Activated CD8-positive, alpha-beta memory T cell treated with anti-CD3 and anti-CD28 coated beads, Interleukin-2, amount 10 ng/mL, durations not matched to agents 7 days and 5 days (primary cell): ENCODE results near the gene SPATA6L. TPM values are rescaled to one million over a fixed set of nuclear protein-coding genes. Genes with fewer than 3 reads are reported as not detected.

Source experiments
- ATAC-seq: fragments of 150-1000 bp; cut with Tn5 transposase; one replicate; pipeline ENCODE4 v1.10.0; 2021; ENCODE audit warnings: moderate library complexity
- CTCF ChIA-PET: fragments of 350-600 bp; sonication (Branson Sonifier 250); formaldehyde crosslinking; loops from one replicate; lab custom pipeline; 2021; ENCODE audit warnings: antibody characterized with exemption; lab: Charles Lee
- DNase-seq: peaks from one replicate; pipeline ENCODE4 v3.0.0-alpha.2; 2020
- H3K27ac Mint-ChIP-seq: one replicate; pipeline ENCODE4 v1.8.0; 2021; ENCODE audit warnings: mild to moderate bottlenecking, mixed read lengths
- H3K27me3 Mint-ChIP-seq: one replicate; pipeline ENCODE4 v1.8.0; 2021; ENCODE audit warnings: mixed read lengths
- H3K36me3 Mint-ChIP-seq: one replicate; pipeline ENCODE4 v1.8.0; 2021; ENCODE audit warnings: mild to moderate bottlenecking, mixed read lengths
- H3K4me1 Mint-ChIP-seq: one replicate; pipeline ENCODE4 v1.8.0; 2021; ENCODE audit warnings: mixed read lengths
- H3K4me3 Mint-ChIP-seq: one replicate; pipeline ENCODE4 v1.8.0; 2021; ENCODE audit warnings: mild to moderate bottlenecking, moderate library complexity, mixed read lengths
- H3K9me3 Mint-ChIP-seq: one replicate; pipeline ENCODE4 v1.8.0; 2022; ENCODE audit warnings: low read depth, mixed read lengths
- total RNA-seq, 2 experiments: library from RNA; stranded (reverse); gene quantifications; one replicate each; pipeline ENCODE4 v1.2.3, GENCODE V29; 2021

Gene SPATA6L
- total RNA-seq, 2 experiments from 2014 or later: 0.56 to 0.73 TPM

DNA sequence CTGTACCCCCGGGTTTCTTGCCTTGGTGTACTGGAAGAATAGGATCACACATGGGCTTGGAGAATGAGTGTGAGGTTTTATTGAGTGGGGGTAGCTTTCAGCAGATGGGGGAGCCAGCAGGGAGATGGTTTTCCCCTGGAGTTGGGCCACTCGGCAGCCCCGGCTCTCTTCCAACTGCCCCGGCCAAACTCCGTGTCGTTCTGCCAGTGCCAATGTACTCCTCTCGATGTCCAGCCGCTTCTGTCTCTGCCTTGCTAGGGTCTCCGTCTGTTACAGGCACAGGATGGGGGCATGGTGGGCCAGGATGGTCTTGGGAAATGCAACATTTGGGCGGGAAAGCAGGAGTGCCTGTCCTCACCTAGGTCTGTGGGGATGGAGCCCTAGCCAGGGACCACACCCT lies 11.7 kb downstream of the SPATA6L start:
- ATAC-seq: no peak
- Mint-ChIP-seq H3K4me1 (peaks cover 25% of the 10 kb centered on the region), H3K36me3 (peaks cover 5% of the 10 kb centered on the region), H3K9me3 (no peaks in the 10 kb centered on the region), H3K27ac (peak overlapping the region; percentile 67), H3K27me3 (peaks cover 10% of the 10 kb centered on the region), H3K4me3 (no peak overlapping the region)
- DNase-seq: no peak
- CTCF ChIA-PET: interaction anchor here (1.1 to 1.2 kb wide), 2 partner anchors 11 to 14 kb away, joined by 3 to 4 read pairs; no protein-coding TSS in a partner anchor

DNA sequence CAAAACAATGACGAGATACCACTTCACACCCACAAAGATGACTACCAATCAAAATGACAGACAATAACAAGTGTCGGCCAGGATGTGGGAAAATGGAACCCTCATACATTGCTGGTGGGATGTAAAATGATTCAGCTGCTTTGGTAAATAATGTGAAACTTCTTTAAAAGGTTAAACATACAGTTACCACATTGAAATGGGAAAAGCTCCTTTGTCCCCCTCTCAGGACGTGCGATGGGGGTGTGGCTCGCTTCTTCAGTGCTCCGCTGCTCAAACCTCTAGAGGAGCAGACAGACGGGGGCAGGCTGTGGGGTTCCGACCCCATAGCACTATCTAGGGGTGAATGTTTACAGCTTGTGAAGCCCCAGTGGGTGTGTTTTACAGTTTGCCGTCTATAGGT lies 12.2 kb downstream of the SPATA6L start:
- DNase-seq (peak; percentile 64), ATAC-seq (peak; percentile 76)
- Mint-ChIP-seq H3K9me3 (no peaks in the 10 kb centered on the region), H3K27me3 (peaks cover 8% of the 10 kb centered on the region), H3K36me3 (peaks cover 5% of the 10 kb centered on the region), H3K27ac (peak overlapping the region; percentile 67), H3K4me3 (no peak overlapping the region), H3K4me1 (peaks cover 25% of the 10 kb centered on the region)
- CTCF ChIA-PET: interaction anchor here (1.1 to 1.6 kb wide), 4 partner anchors 7 to 49 kb away, joined by 3 to 6 read pairs (median 4); no protein-coding TSS in a partner anchor

DNA sequence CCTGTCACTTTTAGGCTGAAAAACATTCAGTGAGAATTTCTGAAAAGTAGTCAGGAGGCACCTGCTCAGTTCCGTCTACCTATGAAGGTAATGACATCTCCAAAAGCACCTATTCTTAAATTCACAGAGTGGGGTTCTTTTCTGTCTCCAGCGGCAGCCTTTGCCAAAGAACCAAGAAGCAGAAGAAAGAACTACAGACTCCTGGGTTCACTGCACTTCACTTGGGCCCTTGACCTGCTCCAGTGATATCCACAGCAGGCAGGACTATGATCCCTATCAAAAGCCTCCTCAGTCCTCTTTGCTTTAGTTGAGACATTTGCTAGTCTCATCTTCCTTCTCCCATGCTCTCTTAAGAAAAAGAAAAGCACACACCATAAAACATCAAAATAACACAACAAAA lies 23.9 kb downstream of the SPATA6L start:
- CTCF ChIA-PET: no interaction called here
- no peaks in the 10 kb centered on the region for H3K9me3 Mint-ChIP-seq
- no peak overlapping the region for H3K27ac Mint-ChIP-seq
- H3K4me3 Mint-ChIP-seq: no peak overlapping the region
- peaks cover 2% of the 10 kb centered on the region for H3K4me1 Mint-ChIP-seq
- DNase-seq: no peak
- no peaks in the 10 kb centered on the region for H3K36me3 Mint-ChIP-seq
- no peaks in the 10 kb centered on the region for H3K27me3 Mint-ChIP-seq
- no peak for ATAC-seq

DNA sequence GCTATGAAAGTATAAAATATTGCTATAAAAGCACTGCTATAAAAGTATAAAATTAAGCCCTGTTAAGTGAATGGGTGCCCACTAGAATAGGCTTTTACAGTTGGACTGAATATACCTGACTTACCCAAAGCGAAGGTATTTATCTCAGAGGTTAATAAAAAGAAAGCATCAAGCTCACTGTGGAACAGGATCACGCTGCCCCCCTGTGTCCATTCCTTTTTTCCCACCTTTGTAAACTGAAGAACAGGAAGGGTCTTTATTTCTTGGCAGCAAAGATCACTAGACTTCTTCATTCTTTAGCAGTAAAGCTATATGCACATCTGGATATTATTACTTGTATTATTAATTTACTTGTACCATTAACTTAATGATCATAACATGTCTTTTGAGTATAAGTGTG lies 26.3 kb downstream of the SPATA6L start:
- H3K36me3 Mint-ChIP-seq: no peaks in the 10 kb centered on the region
- ATAC-seq: peak; percentile 64
- CTCF ChIA-PET: interaction anchor here (1.0 to 2.5 kb wide), 15 partner anchors 10 to 324 kb away, joined by 3 to 26 read pairs (median 5); partner anchors contain the start of gene SPATA6L

DNA sequence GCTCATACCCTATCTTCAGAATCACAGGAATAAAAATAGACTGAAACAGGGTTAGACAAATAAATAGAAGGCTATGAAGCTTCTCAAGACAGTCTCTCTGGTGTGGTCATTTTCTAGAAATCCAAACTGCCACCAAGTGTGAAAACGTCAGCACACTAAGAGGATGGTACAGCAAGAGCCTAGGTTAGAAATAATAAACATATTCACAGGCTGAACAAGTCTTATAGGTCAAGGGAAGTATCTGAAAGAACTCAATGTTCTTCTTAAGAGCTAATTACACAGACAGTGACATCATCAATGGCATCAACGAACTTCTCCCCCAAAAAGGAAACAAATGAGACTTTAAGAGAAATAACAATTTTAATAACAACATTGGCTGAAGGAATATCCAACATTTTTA lies 26.9 kb downstream of the SPATA6L start:
- CTCF ChIA-PET: interaction anchor here (1.0 to 2.5 kb wide), 13 partner anchors 11 to 324 kb away, joined by 3 to 26 read pairs (median 6); partner anchors contain the start of gene SPATA6L
- H3K4me1 Mint-ChIP-seq: peaks cover 2% of the 10 kb centered on the region
- ATAC-seq (no peak), DNase-seq (no peak)
- H3K4me3 Mint-ChIP-seq: no peak overlapping the region
- H3K27me3 Mint-ChIP-seq: peaks cover 4% of the 10 kb centered on the region
- H3K27ac Mint-ChIP-seq: no peak overlapping the region
- H3K9me3 Mint-ChIP-seq: no peaks in the 10 kb centered on the region
- H3K36me3 Mint-ChIP-seq: no peaks in the 10 kb centered on the region

More for the DNA sequence above, 26.3 kb downstream of the SPATA6L start:
- Mint-ChIP-seq H3K4me1 (peaks cover 2% of the 10 kb centered on the region), H3K4me3 (no peak overlapping the region), H3K27me3 (peaks cover 4% of the 10 kb centered on the region), H3K27ac (no peak overlapping the region), H3K9me3 (no peaks in the 10 kb centered on the region)
- DNase-seq: peak; percentile 67

DNA sequence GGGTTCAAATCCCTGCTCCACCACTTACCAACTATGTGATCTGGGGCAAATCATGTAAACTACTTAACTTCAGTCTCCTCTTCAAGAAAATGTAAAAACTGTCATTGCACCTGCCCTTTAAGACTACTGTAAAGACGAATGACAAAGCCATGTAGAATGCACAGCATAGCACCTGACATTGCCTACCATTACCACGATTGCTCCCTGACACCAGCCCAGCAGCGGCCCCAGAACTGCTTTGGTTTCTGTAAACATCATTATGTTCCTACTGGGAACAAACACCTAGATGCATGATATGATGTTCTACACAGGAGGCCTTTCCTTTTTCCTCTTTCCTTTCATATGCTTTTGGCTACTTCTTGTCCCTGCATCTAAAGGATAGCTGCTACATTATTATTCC lies 27.3 kb downstream of the SPATA6L start:
- Mint-ChIP-seq H3K27ac (no peak overlapping the region), H3K36me3 (no peaks in the 10 kb centered on the region), H3K4me1 (peaks cover 2% of the 10 kb centered on the region), H3K4me3 (no peak overlapping the region), H3K9me3 (no peaks in the 10 kb centered on the region), H3K27me3 (peaks cover 4% of the 10 kb centered on the region)
- DNase-seq (no peak), ATAC-seq (no peak)
- CTCF ChIA-PET: interaction anchor here (1.4 to 2.5 kb wide), 6 partner anchors 34 to 323 kb away, joined by 3 to 26 read pairs (median 8); no protein-coding TSS in a partner anchor

DNA sequence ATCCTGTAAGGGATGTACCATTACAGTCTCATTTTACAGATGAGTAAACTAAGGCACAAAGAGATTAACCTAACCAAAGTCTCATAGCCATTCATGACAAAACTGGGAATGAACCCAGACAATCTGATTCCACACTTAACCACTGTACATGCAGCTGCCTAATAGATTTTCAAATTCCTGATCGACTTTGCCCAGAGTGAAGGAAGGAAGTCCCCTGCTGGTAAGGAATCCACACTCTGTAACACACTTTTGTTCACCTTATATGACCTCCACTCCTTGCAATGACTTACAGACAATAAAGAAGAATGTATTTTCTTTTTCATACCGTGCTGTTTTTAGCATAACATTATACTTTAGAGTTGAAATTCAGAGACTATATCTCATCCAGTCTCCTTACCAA lies 35.4 kb downstream of the SPATA6L start:
- H3K36me3 Mint-ChIP-seq: no peaks in the 10 kb centered on the region
- H3K27ac Mint-ChIP-seq: no peak overlapping the region
- CTCF ChIA-PET: interaction anchor here (0.7 kb wide), 1 partner anchor 26 kb away, joined by 3 read pairs; no protein-coding TSS in a partner anchor
- H3K9me3 Mint-ChIP-seq: no peaks in the 10 kb centered on the region
- H3K4me1 Mint-ChIP-seq: no peaks in the 10 kb centered on the region
- DNase-seq (no peak), ATAC-seq (no peak)
- peaks cover 2% of the 10 kb centered on the region for H3K27me3 Mint-ChIP-seq
- no peak overlapping the region for H3K4me3 Mint-ChIP-seq

DNA sequence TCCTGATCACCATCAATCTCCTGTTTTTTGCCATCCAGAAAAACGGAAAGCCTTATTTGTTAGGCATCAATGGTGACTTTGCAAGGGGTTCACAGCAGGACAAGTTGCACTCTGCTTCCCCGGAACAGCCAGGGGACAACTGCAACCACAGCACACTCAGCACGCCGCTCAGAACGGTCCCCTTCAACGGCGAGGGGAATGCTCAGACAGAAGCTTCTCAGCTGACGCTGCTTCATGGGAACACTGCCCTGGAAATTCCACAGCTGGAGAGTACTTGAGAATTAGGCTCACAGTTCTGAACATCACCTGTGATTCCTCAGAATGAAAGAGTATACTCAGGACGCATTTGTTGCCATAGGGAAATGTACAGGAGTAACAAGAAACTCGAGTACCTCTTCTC lies 44.3 kb downstream of the SPATA6L start:
- peaks cover 9% of the 10 kb centered on the region for H3K9me3 Mint-ChIP-seq
- DNase-seq: no peak
- H3K27me3 Mint-ChIP-seq: peaks cover 5% of the 10 kb centered on the region
- H3K36me3 Mint-ChIP-seq: peaks cover 16% of the 10 kb centered on the region
- no peak overlapping the region for H3K4me3 Mint-ChIP-seq
- H3K27ac Mint-ChIP-seq: no peak overlapping the region
- CTCF ChIA-PET: interaction anchor here (2.4 kb wide), 1 partner anchor 17 kb away, joined by 6 read pairs; no protein-coding TSS in a partner anchor
- no peak for ATAC-seq
- H3K4me1 Mint-ChIP-seq: peaks cover 26% of the 10 kb centered on the region

DNA sequence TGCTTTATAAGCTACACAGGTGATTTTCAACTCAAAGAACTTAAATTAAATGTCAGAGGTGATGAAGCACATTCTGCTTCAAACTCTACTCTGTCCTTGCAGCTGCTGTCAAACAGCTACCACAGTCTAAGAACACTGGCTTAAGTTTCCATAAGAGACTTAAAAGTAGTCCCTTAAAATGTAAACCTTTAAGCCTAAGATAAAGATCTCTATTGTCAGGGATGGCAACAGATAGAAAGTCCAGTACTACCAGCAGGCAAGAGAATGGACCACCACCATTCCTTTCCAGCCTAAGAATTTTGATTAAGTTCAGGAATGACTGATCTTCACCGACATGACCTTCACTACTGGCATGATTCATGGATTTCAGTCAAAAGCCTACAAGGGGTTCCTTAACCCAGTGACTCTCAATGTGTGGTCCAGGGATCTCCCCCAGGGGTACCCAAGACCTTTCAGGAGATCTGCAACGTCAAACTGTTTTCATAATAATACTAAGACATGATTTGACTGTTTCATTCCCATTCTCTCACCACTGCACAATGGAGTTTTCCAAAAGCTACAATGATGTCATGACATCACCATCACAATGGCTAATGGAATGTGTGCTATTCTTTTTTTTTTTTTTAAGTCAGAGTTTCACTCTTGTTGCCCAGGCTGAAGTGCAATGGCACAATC lies 45.3 kb downstream of the SPATA6L start:
- DNase-seq: no peak
- Mint-ChIP-seq H3K4me3 (no peak overlapping the region), H3K4me1 (peaks cover 26% of the 10 kb centered on the region), H3K36me3 (peaks cover 16% of the 10 kb centered on the region), H3K27me3 (peaks cover 3% of the 10 kb centered on the region), H3K9me3 (peaks cover 9% of the 10 kb centered on the region), H3K27ac (no peak overlapping the region)
- no peak for ATAC-seq
- CTCF ChIA-PET: interaction anchor here (1.4 to 2.4 kb wide), 2 partner anchors 16 to 19 kb away, joined by 3 to 6 read pairs; no protein-coding TSS in a partner anchor

DNA sequence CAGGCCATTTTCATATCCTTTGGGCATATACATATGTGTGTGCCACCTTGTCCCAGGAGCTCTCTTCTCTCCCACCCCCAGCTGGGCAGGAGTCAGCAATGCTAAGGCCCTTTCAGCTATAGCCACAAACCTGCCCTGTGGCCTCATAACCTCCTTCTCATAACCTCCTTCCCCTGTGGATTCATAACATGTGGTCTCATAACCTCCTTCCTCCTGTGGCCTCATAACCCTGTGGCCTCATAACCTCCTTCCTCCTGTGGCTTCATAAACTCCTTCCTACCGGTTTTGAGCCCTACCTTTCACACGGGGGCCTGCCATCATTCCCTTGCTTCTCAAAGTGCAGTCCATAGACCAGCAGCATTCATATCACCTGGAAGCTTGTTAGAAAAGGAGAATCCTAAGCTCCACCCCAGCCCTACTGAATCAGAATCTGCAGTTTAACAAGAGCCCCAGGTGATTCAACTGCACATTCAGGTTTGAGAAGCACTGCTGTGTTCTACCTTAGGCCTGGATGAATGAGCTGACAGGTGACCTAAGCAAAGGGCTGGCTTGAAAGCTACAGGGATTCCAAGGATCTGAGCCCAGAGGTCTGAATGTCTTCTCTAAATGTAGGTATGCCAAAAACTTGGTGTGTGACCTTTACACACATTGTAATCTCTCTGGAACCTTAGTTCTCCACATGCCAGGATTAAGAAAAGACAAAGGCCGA lies 46.1 kb downstream of the SPATA6L start:
- Mint-ChIP-seq H3K27me3 (peaks cover 3% of the 10 kb centered on the region), H3K36me3 (peaks cover 16% of the 10 kb centered on the region), H3K4me1 (peaks cover 26% of the 10 kb centered on the region), H3K4me3 (no peak overlapping the region), H3K27ac (peak overlapping the region; percentile 52), H3K9me3 (peaks cover 9% of the 10 kb centered on the region)
- DNase-seq (peak; percentile 75), ATAC-seq (peak; percentile 79)
- CTCF ChIA-PET: interaction anchor here (1.4 to 2.4 kb wide), 2 partner anchors 16 to 20 kb away, joined by 3 to 12 read pairs; no protein-coding TSS in a partner anchor

DNA sequence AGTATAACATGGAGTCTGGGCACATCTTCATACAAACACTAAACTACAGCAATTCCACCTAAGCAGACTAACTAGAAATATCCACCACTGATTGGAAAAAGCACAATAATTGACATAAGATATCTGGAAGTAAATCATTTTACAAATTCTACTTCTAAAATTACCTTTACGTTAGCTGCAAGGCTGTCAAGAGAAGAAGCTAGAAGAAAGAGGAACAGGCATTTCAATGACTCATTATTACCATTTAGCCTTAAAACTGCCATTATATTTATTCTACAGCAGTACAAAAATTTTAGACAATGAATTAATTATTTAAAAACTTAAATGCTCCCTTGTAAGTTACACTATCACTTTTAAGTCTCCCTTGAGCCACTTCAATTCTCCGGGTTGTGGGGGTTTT lies 47.6 kb downstream of the SPATA6L start:
- CTCF ChIA-PET: interaction anchor here (2.4 kb wide), 1 partner anchor 14 kb away, joined by 12 read pairs; no protein-coding TSS in a partner anchor
- DNase-seq: no peak
- peaks cover 9% of the 10 kb centered on the region for H3K9me3 Mint-ChIP-seq
- H3K27ac Mint-ChIP-seq: no peak overlapping the region
- H3K4me1 Mint-ChIP-seq: peaks cover 26% of the 10 kb centered on the region
- no peak overlapping the region for H3K4me3 Mint-ChIP-seq
- peaks cover 5% of the 10 kb centered on the region for H3K27me3 Mint-ChIP-seq
- no peak for ATAC-seq
- H3K36me3 Mint-ChIP-seq: peaks cover 16% of the 10 kb centered on the region

DNA sequence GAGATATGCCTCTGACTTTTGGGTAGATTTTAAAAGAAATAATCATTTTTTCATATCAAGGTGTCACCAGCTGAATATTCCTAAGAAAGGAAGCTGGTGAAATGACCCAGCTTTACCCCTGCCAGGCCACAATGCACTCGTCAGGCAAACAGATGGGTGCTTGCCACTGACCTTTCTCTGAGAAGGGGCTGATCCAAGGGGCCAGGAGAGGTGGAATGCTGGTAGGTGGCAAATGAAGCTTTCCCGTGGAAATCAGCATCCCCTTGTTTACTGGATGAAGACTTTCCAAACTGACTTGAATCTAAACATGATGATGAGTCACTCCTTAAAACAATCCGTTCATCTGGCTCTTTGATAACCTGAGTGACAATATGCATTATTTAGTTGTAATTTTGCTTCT lies 48.5 kb downstream of the SPATA6L start:
- CTCF ChIA-PET: no interaction called here
- H3K27me3 Mint-ChIP-seq: peaks cover 5% of the 10 kb centered on the region
- DNase-seq (no peak), ATAC-seq (no peak)
- no peak overlapping the region for H3K27ac Mint-ChIP-seq
- peaks cover 9% of the 10 kb centered on the region for H3K9me3 Mint-ChIP-seq
- no peak overlapping the region for H3K4me3 Mint-ChIP-seq
- H3K4me1 Mint-ChIP-seq: peaks cover 26% of the 10 kb centered on the region
- H3K36me3 Mint-ChIP-seq: peaks cover 16% of the 10 kb centered on the region

DNA sequence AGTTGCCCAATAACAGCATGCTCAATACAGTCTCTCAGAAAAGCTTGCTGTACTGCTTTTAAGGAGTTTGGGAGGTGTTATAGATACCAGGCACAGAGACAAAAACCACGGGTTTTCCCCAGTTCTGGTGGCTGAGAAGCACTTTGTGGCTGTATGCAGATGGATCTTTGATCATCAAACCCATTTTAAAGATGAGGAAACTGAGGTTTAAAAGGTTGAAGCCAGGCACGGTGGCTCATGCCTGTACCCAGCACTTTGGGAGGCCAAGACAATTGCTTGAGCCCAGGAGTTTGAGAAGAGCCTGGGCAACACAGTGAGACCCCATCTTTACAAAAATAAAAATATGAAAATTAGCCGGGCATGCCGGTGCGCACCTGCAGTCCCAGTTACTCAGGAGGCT lies 50.5 kb downstream of the SPATA6L start:
- DNase-seq: no peak
- no peak overlapping the region for H3K27ac Mint-ChIP-seq

More for the DNA sequence above, 50.5 kb downstream of the SPATA6L start:
- ATAC-seq: no peak
- Mint-ChIP-seq H3K9me3 (peaks cover 4% of the 10 kb centered on the region), H3K27me3 (peaks cover 5% of the 10 kb centered on the region), H3K4me3 (no peak overlapping the region), H3K4me1 (peaks cover 21% of the 10 kb centered on the region), H3K36me3 (peaks cover 10% of the 10 kb centered on the region)
- CTCF ChIA-PET: interaction anchor here (1.8 kb wide), 1 partner anchor 11 kb away, joined by 6 read pairs; no protein-coding TSS in a partner anchor
